COLO829 (cell line): Measurements from ENCODE around the gene SLC6A18.
"Not testable (repeated sequence)": the region's sequence is repeated elsewhere in the genome, so short reads cannot be mapped to it uniquely, and the experiment has no call there.

Source experiments
- DNase-seq: peaks from one replicate; pipeline ENCODE4 v3.0.0; 2012; ENCODE audit warnings: low spot score

The SLC6A18 gene

GRCh38 chr5:1278216-1278615 lies 53.0 kb downstream of the SLC6A18 start:
- DNase-seq: no peak

- no peak for DNase-seq
Measured at GRCh38 chr5:1278656-1279442, 53.7 kb downstream of the SLC6A18 start.

GRCh38 chr5:1279443-1280151 lies 54.4 kb downstream of the SLC6A18 start:
- no peak for DNase-seq

- no peak for DNase-seq
Measured at GRCh38 chr5:1280177-1281037, 55.2 kb downstream of the SLC6A18 start.

GRCh38 chr5:1281038-1281882 lies 56.1 kb downstream of the SLC6A18 start:
- DNase-seq: no peak

GRCh38 chr5:1282131-1282992 lies 57.2 kb downstream of the SLC6A18 start:
- DNase-seq: no peak

GRCh38 chr5:1282993-1283728 lies 58.0 kb downstream of the SLC6A18 start:
- not testable (repeated sequence) for DNase-seq

- not testable (repeated sequence) for DNase-seq
Measured at GRCh38 chr5:1283729-1284041, 58.5 kb downstream of the SLC6A18 start.

GRCh38 chr5:1284336-1284970 lies 59.3 kb downstream of the SLC6A18 start:
- DNase-seq: not testable (repeated sequence)

GRCh38 chr5:1285141-1285540 lies 60.0 kb downstream of the SLC6A18 start:
- no peak for DNase-seq

- DNase-seq: no peak
Measured at GRCh38 chr5:1285883-1286291, 60.7 kb downstream of the SLC6A18 start.

GRCh38 chr5:1288439-1289335 lies 63.5 kb downstream of the SLC6A18 start:
- DNase-seq: no peak

GRCh38 chr5:1289559-1289958 lies 64.4 kb downstream of the SLC6A18 start:
- not testable (repeated sequence) for DNase-seq

- DNase-seq: not testable (repeated sequence)
Measured at GRCh38 chr5:1290956-1291355, 65.8 kb downstream of the SLC6A18 start.

- no peak for DNase-seq
Measured at GRCh38 chr5:1291611-1292080, 66.5 kb downstream of the SLC6A18 start.

- no peak for DNase-seq
Measured at GRCh38 chr5:1292139-1292538, 67.0 kb downstream of the SLC6A18 start.

GRCh38 chr5:1292846-1293415 lies 67.8 kb downstream of the SLC6A18 start:
- DNase-seq: no peak
